ENCODE data around the gene PPOX. TPM values are rescaled to one million over a fixed set of nuclear protein-coding genes. Genes with fewer than 3 reads are reported as not detected.

The PPOX gene
- total RNA-seq, 2 donors from 2014 or later = 46.4 to 47.2 TPM

GRCh38 chr1:161173711-161174110 is 7.5 kb downstream of the PPOX start:
- no peaks in the 10 kb centered on the region for H3K9me3 ChIP-seq (ENCODE audit: control insufficient read depth, low read length)
- 96 to 97% methylated on average over 5 to 11 of the region's 11 CpGs for WGBS, 2 experiments (ENCODE audit: insufficient coverage in 1 of 2, insufficient read length in 1 of 2)
- no peak overlapping the region for H3K4me3 Mint-ChIP-seq
- H3K36me3 Mint-ChIP-seq (ENCODE audit: low read depth) = peaks cover 47% of the 10 kb centered on the region
- no peaks in the 10 kb centered on the region for H3K27me3 Mint-ChIP-seq (ENCODE audit: insufficient read depth)
- H3K9me3 Mint-ChIP-seq = no peaks in the 10 kb centered on the region
- H3K4me3 ChIP-seq (ENCODE audit: low read length) = no peak overlapping the region
- H3K4me1 ChIP-seq (ENCODE audit: control insufficient read depth, insufficient read depth, low read length) = peaks cover 4% of the 10 kb centered on the region
- no peak overlapping the region for H3K27ac ChIP-seq (ENCODE audit: low read depth, low read length)
- no peak overlapping the region for H3K9ac ChIP-seq (ENCODE audit: extremely low read depth, low read length, poor library complexity, severe bottlenecking)
- TF ChIP-seq, protein P1, sequence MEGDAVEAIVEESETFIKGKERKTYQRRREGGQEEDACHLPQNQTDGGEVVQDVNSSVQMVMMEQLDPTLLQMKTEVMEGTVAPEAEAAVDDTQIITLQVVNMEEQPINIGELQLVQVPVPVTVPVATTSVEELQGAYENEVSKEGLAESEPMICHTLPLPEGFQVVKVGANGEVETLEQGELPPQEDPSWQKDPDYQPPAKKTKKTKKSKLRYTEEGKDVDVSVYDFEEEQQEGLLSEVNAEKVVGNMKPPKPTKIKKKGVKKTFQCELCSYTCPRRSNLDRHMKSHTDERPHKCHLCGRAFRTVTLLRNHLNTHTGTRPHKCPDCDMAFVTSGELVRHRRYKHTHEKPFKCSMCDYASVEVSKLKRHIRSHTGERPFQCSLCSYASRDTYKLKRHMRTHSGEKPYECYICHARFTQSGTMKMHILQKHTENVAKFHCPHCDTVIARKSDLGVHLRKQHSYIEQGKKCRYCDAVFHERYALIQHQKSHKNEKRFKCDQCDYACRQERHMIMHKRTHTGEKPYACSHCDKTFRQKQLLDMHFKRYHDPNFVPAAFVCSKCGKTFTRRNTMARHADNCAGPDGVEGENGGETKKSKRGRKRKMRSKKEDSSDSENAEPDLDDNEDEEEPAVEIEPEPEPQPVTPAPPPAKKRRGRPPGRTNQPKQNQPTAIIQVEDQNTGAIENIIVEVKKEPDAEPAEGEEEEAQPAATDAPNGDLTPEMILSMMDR (conservative IDR thresholded peaks at IDR 0.05) = no peak
- H3K27me3 ChIP-seq (ENCODE audit: control insufficient read depth, insufficient read depth, low read length, poor library complexity, severe bottlenecking) = no peaks in the 10 kb centered on the region
- no peak for DNase-seq
- no peak overlapping the region for H3K27ac Mint-ChIP-seq
- H3K4me1 Mint-ChIP-seq = peaks cover 14% of the 10 kb centered on the region
- H3K36me3 ChIP-seq (ENCODE audit: control insufficient read depth, insufficient read depth, low read length) = peaks cover 58% of the 10 kb centered on the region

- Mint-ChIP-seq H3K4me3 (no peak overlapping the region), H3K4me1 (peaks cover 14% of the 10 kb centered on the region), H3K9me3 (no peaks in the 10 kb centered on the region), H3K27ac (no peak overlapping the region), H3K36me3 (ENCODE audit: low read depth) (peaks cover 40% of the 10 kb centered on the region), H3K27me3 (ENCODE audit: insufficient read depth) (no peaks in the 10 kb centered on the region)
- Histone ChIP-seq H3K4me3 (ENCODE audit: low read length) (no peak overlapping the region), H3K9ac (ENCODE audit: extremely low read depth, low read length, poor library complexity, severe bottlenecking) (no peak overlapping the region), H3K27ac (ENCODE audit: low read depth, low read length) (no peak overlapping the region), H3K27me3 (ENCODE audit: control insufficient read depth, insufficient read depth, low read length, poor library complexity, severe bottlenecking) (no peaks in the 10 kb centered on the region), H3K36me3 (ENCODE audit: control insufficient read depth, insufficient read depth, low read length) (peaks cover 46% of the 10 kb centered on the region), H3K4me1 (ENCODE audit: control insufficient read depth, insufficient read depth, low read length) (peaks cover 4% of the 10 kb centered on the region), H3K9me3 (ENCODE audit: control insufficient read depth, low read length) (no peaks in the 10 kb centered on the region)
- TF ChIP-seq, protein P1 (conservative IDR thresholded peaks at IDR 0.05) = no peak
- DNase-seq = no peak
- 95 to 100% methylated on average over 6 to 11 of the region's 11 CpGs for WGBS, 2 experiments (ENCODE audit: insufficient coverage in 1 of 2, insufficient read length in 1 of 2)
Measured at GRCh38 chr1:161174911-161175310, 8.7 kb downstream of the PPOX start.

- DNase-seq = no peak
- Histone ChIP-seq H3K4me3 (ENCODE audit: low read length) (peak overlapping the region; percentile 96), H3K27me3 (ENCODE audit: control insufficient read depth, insufficient read depth, low read length, poor library complexity, severe bottlenecking) (no peaks in the 10 kb centered on the region), H3K9ac (ENCODE audit: extremely low read depth, low read length, poor library complexity, severe bottlenecking) (no peak overlapping the region), H3K27ac (ENCODE audit: low read depth, low read length) (no peak overlapping the region), H3K9me3 (ENCODE audit: control insufficient read depth, low read length) (no peaks in the 10 kb centered on the region), H3K36me3 (ENCODE audit: control insufficient read depth, insufficient read depth, low read length) (peaks cover 41% of the 10 kb centered on the region), H3K4me1 (ENCODE audit: control insufficient read depth, insufficient read depth, low read length) (peaks cover 4% of the 10 kb centered on the region)
- Mint-ChIP-seq H3K9me3 (no peaks in the 10 kb centered on the region), H3K36me3 (ENCODE audit: low read depth) (peaks cover 37% of the 10 kb centered on the region), H3K27me3 (ENCODE audit: insufficient read depth) (no peaks in the 10 kb centered on the region), H3K4me1 (peaks cover 14% of the 10 kb centered on the region), H3K27ac (no peak overlapping the region), H3K4me3 (peak overlapping the region; percentile 97)
- TF ChIP-seq, protein P1 (conservative IDR thresholded peaks at IDR 0.05) = no peak
- WGBS, 2 experiments (ENCODE audit: insufficient coverage in 1 of 2, insufficient read length in 1 of 2) = 91 to 93% methylated on average over 5 to 10 of the region's 10 CpGs
Measured at GRCh38 chr1:161175771-161176453, 9.7 kb downstream of the PPOX start.

Measured in endodermal cell (in vitro differentiated cells).